Endothelial cell of umbilical vein (primary cell): ENCODE measurements around the gene ANG.

Source experiments
- POLR2A ChIP-seq: IDR thresholded peaks from 2 replicates; pipeline ENCODE4 v1.6.1; 2012; ENCODE audit warnings: low read depth, mild to moderate bottlenecking, control low read depth, low read length
- TF ChIP-seq, protein P1 (sequence below), 2 donors: IDR thresholded peaks; 1 replicate in 1 of 2; 2 replicates in 1 of 2; pipeline ENCODE4 v1.5.1; 2011; ENCODE audit warnings: low read length in 2 of 2, mild to moderate bottlenecking in 2 of 2, moderate library complexity in 2 of 2, control low read depth in 1 of 2, inconsistent platforms in 1 of 2, low read depth in 1 of 2; ENCODE audit not compliant: insufficient read depth in 1 of 2; ENCODE audit errors: extremely low read depth in 1 of 2

DNA sequence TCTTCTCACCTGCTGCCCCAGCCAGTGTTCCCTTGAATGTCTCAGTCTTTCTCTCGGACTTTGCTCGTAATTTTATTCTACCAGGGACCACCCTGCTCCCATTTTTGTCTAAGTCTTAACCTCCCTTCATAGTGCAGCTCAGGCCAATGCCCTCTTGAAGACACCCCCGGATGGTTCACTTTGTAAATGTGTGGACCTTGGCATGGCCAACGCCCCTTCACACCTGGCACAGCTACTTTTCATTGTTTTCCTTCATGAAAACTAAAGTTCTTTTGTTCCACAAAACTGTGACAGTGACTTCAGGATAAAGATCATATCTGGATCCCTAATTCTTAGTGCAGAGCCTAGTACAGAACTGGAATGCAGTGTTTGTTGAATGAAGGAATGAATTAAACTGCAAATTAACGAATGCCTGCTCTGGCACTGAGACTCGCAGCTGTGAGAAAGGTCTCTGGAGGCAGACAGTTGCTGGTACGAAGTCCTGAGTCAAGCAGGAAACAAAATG lies 7.7 kb upstream of the ANG start:
- TF ChIP-seq POLR2A: no peak
- TF ChIP-seq, protein P1, sequence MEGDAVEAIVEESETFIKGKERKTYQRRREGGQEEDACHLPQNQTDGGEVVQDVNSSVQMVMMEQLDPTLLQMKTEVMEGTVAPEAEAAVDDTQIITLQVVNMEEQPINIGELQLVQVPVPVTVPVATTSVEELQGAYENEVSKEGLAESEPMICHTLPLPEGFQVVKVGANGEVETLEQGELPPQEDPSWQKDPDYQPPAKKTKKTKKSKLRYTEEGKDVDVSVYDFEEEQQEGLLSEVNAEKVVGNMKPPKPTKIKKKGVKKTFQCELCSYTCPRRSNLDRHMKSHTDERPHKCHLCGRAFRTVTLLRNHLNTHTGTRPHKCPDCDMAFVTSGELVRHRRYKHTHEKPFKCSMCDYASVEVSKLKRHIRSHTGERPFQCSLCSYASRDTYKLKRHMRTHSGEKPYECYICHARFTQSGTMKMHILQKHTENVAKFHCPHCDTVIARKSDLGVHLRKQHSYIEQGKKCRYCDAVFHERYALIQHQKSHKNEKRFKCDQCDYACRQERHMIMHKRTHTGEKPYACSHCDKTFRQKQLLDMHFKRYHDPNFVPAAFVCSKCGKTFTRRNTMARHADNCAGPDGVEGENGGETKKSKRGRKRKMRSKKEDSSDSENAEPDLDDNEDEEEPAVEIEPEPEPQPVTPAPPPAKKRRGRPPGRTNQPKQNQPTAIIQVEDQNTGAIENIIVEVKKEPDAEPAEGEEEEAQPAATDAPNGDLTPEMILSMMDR (IDR thresholded peaks at IDR 0.05; ENCODE audit: extremely low read depth in 1 of 2, insufficient read depth in 1 of 2, low read depth in 1 of 2, low read length in 2 of 2): no peak
